GM18520 (cell line): ENCODE measurements around the gene SSH2.
"Not testable (repeated sequence)": the region's sequence is repeated elsewhere in the genome, so short reads cannot be mapped to it uniquely, and the experiment has no call there.

ENCODE experiments used
- ATAC-seq: cut with Tn5 transposase; IDR thresholded peaks from one replicate; pipeline ENCODE4 v1.9.1; 2021; ENCODE audit not compliant: unreplicated experiment

SSH2 gene

DNA sequence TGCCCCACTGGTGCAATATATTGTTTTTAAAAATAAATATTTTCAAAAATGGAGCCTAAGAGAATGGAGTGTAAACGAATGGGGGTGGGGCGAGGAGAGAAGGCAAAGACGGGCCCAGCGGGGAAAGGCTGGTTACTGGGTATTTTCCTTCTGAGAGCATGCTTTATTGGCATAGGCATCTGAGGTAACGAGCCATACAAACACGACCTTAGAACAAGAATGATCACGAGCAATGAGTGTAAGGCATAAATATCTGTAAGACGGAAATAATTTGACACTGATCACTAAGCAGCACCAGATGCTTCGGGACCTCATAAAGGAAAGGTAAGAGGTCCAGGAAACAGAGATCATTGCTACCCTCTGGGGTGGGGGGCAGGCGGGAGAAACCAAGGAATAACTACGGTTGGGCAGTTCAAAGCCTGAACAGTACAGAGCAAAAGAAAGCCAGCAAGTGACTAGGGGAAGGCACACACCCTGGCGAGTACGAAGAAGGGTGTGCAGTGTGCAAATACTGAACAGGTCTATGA, 959 bp downstream of the SSH2 start:
- ATAC-seq, result no peak

DNA sequence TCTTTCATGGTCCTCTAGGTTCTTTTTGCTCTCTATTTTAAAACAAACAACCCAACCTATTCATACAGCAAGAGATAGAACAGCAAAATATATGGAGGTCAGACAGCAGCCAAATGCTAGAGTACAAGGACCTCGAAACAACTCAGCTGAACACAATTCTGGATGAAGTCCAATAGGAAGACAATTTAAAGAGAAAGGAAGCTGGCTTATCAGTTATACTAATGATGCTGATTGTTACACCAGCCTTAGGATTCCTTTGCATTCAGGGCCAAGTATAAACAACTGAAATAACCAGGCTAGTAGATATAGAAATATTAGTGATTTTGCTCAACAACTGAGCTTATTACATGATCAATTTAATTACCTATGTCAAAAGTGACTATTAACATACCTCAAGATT, 2.5 kb downstream of the SSH2 start:
- ATAC-seq, result no peak

DNA sequence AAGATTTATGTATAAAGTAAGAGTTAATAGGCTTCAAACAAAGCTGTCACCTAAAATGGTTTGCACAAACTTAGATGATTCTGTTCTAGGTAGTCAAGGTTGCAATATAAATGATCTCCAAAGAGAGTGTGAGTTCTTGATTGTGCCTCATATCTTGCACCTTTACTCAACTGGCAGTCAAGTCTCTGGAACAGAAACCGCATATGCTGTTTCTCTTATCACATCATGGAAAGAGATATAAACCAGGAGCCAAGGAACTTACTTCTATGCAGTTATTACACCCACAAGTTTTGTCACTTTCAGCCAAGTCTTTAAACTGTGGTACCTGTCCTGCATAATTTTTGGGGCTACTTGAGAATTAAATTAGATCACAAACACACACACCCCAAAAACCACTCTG, 5.2 kb downstream of the SSH2 start:
- ATAC-seq, result no peak

DNA sequence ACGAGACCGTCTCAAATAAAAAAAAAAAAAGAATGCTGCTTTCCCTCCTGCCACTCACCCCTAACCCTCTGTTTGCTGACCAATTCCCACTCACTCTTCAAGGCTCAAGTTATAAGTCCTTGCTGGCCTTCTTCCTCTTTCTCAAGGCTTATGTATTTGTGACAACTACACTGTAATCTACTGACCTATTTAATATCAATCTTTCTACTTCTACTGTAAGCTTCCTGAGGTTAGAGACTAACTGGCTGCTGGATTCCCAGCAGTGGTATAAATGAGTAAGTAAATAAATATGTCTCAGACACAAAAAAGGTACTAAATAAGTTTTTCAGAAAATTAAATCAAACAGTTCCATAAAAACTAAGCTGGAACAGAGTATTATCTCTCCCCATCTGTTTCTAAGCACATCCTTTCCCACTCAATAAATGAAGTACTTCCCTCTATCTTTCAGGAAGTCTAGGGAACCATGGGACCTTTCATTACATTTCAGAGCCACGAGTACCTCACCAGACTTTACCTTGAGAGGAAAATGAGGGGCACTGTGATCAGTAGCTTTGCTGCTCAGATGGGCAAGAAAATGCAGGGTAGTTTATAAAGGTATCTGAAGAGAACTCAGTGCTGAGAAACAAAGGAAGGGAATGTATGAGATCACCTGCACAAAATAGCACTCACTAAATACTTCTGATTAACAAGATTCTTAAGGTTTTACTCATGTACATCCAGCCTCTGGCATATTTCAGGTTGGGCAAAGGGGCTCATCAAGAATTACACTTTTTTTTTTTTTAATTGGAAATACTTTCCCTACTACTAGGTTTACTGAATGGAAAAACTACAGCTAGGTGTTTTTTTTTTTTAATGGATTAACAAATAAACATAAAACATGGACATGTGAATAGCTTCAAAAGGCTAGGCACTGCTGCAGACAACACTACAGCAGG, 10.8 kb downstream of the SSH2 start:
- no peak for ATAC-seq

DNA sequence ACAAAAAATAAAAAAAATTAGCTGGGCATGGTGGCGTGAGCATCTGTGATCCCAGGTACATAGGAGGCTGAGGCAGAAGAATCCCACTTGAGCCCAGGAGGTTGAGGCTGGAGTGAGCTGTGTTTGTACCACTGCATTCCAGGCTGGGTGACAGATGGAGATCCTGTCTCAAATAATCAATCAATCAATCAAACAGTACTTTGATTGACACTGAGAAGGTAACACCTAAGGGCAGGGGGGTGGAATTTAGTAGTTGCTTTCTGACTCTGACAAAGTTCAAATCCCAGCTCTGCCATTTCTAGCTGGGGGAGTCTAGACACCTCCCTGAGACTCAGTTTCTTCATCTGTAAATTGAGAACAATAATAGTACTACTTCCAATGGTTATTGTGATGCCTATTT, 12.0 kb downstream of the SSH2 start:
- no peak for ATAC-seq

DNA sequence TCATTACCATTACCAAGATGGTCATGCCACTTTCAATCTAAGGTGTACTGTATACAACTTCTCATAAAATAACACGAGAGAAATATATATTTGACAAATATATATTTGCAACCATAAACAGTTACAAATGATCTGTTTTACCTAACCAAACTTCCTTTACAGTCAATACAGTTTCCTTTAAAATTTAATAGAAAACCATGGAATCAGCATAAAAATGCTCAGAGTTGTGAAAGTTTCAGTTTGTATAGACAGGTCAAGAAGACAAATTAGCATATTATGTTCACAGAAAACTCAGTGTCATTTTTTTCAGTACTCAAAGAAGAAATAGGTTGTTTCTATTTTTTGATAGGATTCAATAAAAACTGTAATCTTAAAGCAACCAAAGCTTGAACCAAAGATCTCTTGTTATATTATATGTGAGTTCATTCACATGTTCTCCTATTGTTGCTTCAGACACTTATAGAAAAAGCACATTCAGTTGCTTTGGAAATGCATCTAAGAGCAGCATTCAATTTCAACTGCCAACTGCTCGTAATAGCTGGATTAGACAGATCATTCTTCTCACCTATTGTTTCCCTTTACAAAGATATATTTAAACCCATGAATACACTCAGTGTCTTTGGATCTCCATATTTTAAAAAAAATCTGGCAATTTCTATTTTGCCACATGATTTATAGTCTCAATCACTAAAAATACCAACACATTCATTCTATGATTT, 15.1 kb downstream of the SSH2 start:
- ATAC-seq, result no peak

DNA sequence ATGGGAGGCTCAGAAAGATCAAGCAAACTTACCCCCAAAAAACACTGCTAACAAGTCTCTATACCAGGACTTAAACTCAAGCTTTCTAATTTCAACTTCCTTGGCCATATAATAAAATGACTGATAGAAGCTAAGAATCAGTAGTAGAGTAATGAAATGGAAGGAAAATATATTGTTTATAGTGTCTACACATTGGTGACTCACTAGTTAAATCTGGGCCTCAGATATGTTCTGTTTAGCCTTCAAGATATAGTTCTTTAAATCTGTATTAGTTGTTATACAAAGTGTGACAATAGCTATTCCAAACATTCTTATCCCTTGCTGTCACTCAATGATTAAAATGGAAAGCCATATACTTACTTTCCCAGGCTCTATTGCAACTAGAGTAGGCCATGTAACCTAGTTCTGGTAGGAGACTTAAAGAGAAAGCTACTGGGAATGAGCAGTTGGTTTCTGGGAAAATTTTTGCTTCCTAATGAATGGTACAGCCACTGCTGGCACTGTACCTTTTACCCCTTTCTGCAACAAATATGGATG, 18.3 kb downstream of the SSH2 start:
- no peak for ATAC-seq

DNA sequence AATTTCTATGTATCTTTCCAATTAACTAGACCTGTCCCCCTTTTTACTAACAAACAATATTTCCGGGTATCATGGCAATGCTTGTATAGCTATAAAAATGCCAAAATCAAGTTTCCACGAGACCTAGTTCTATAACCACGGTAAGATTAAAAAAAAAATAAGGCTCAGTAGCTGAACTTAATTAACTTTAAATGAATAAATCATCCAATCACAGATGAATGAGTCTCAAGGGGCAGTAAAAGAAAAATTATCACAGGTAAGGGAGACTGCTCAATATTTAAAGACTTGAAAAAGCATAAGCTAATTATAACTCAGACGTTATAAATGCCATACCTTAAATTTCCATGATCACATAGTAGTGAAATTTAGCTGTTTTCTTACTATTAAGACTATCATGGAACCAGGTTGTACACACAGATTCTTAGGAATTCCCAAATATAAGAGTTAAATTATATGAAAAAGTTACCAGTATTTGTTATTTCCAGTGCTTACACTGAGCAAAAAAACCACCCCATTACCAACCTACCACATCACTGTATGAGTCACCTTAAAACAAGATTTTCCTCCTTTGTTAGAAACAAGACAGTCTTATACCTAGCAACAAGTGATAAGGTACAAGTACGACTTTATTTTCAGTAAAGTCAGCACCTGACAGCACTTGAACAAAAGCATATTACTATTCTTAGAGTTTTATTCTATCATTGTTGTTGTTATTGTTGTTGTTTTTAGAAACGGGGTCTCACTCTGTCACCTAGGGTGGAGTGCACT, 20.6 kb downstream of the SSH2 start:
- no peak for ATAC-seq

DNA sequence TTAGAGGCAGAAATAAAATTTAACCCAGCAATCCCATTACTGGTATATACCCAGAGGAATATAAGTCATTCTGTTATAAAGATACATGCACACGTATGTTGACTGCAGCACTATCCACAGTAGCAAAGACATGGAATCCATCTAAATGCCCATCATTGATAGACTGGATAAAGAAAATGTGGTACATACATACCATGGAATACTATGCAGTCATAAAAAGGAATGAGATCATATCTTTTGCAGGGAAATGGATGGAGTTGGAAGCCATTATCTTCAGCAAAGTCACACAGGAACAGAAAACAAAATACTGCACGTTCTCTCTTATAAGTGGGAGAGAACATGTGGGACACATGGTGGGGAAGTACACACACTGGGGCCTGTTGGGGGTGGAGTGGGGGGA, 23.1 kb downstream of the SSH2 start:
- ATAC-seq, result no peak

DNA sequence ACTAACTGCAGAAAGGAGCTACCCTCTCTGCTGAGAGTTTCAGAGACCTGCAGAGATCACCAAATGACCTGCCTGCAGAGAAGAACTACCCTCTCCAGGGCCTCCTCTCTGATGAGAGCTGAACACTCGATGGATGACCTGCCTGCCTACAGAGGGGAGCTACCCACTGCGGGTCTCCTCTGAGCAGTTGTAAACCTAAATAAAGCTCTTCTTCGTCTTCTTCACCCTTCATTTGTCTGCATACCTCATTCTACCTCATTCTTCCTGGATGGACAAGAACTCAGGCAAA, 24.2 kb downstream of the SSH2 start:
- no peak for ATAC-seq

DNA sequence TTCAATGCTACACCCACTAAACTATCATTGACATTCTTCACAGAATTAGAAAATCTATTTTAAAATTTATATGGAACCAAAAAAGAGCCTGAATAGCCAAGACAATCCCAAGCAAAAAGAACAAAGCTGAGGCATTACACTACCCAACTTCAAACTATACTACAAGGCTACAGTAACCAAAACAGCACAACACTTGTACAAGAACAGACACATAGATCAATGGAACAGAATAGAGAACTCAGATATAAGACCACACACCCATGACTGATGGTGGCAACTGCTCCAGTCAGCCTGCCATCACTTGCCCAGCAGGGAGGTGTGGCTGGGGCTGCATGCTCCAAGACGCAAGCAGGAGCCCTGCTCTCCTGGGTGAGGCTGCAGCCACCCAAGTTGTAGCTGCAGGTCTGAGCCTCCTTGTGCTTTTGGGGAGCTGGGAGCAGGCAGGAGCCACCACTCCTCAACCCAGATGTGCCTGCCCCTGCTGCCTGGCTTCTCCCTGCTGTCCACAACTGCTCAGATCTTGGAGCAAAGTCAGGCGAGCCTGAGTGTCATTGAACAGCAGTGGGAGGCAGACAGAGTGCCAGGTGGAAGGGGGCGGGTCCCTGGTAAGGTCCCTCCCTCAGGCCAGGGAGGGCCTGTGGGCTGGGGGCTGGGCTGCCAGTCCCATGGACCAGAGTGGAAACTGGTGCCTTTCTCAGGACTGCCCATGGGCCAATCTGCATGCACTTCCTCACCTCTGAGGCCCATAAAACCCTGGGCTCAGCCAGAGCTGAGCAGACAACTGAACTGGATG, 24.7 kb downstream of the SSH2 start:
- no peak for ATAC-seq

DNA sequence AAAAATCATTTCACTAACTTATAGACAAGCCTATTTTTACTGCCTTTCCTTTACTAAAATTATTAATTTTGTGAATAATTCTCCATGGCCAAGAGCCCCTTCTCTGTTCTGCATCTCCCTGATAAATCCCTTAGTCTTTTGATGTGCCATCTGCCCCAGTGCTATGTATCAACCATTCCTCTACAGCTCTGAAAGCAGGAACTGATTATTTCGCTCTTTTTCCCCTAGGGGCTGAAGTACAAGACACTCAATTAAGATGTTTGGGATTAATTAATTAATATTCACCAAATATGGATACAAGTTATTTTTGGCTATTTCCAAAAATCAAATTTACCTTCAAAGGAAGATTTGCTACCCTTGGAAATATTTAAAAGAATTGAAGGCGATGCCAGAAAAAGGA, 26.6 kb downstream of the SSH2 start:
- ATAC-seq, result no peak

DNA sequence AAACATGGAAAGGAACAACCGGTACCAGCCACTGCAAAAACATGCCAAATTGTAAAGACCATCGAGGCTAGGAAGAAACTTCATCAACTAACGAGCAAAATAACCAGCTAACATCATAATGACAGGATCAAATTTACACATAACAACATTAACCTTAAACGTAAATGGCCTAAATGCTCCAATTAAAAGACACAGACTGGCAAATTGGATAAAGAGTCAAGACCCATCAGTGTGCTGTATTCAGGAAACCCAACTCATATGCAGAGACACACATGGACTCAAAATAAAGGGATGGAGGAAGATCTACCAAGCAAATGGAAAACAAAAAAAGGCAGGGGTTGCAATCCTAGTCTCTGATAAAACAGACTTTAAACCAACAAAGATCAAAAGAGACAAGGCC, 32.9 kb downstream of the SSH2 start:
- not testable (repeated sequence) for ATAC-seq

DNA sequence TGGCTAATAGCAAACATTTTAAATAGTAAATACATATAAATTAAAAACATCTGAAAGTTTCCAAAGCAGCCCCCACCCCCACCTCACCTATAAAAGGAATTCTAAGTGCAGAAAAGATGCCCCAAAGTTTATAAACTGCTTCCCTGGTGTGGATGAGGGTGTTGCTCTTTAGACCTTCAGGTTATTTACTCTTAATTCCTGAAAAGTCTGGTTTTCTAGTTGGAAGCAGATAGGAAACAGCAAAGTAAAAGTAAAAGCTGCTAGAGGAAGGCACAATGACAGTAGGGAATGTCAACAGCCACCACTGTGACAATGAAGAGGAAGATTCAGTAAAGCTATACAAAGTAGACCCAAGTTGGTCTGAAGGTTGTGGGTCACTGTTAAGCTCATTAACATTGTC, 37.8 kb downstream of the SSH2 start:
- ATAC-seq, result no peak

DNA sequence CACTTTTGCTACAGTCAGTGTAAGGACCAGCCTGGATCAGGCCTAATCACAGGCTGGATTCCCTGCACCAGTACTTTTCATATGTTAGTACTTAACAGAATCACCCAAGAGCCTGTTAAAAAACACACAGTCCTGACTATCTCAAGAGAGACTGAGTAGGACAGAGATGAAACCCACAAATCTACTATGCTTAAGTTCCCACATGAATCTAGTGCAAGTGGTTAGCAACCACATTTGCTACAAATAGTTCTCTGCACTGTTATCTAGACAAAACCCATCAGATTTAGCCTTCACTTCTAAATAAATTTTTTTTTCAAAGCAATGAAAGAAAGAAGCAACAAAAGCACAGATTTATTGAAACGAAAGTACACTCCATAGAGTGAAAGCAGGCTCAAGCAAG, 38.9 kb downstream of the SSH2 start:
- ATAC-seq, result no peak

DNA sequence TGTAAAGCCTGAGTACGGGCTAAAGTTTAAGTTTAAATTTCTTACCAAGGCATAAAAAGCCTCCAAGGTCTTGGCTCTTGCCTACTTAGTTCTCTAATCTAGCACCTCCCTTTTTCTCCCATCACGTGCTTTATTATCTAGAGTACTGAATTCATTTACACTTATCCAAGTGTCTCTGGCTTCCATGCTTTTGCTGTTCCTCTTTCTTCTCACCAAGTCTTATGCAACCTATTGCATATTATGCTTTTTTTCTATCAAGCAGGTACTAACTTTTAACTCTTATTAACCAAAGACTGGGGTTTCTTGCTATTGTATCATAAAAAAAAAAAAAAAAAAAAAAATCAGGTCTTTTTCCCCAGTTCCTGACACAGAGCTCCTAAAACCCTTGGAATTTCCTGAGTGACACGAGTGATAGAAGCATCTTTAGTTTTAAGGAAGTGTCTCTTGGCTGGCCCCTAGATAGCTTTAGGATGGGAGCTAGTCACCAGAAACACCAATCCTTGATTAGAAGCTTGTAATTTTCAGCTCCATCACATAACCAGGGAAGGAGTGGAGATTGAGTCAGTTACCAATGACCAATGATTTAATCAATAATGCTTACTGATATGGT, 44.9 kb downstream of the SSH2 start:
- no peak for ATAC-seq

DNA sequence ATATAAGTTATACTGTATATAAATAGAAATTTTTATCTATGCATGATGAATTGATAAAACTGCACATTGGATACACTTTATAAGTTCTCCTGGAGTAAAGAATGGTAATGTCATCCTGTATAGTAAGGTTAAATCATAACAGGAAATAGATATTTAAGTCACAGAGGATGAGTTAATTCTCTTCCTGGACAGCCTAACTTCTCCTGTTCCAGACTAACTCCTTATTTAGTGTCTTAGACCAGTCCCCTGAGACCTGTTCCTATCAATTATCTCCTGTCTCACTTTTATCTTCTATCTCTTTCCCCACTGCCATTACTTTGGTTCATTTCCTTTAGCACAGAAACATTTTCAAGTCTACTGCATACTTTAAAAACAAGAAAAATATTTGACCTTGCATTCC, 46.5 kb downstream of the SSH2 start:
- no peak for ATAC-seq

DNA sequence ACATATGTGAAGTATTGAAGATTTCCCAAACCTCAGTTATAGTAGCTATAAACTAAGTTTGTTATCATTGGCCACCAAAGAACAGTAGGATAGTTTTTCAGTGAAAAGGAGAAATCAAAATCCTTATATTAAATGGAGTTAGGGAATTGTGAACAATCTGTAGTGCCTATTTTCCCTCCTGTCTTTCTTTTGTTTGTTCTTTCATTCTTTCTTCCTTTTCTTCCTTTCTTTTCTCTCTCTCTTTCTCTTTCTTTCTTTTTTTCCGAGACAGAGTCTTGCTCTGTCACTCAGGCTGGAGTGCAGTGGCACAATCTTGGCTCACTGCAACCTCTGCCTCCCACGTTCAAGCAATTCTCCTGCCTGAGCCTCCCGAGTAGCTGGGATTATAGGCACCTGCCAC, 48.8 kb downstream of the SSH2 start:
- no peak for ATAC-seq

DNA sequence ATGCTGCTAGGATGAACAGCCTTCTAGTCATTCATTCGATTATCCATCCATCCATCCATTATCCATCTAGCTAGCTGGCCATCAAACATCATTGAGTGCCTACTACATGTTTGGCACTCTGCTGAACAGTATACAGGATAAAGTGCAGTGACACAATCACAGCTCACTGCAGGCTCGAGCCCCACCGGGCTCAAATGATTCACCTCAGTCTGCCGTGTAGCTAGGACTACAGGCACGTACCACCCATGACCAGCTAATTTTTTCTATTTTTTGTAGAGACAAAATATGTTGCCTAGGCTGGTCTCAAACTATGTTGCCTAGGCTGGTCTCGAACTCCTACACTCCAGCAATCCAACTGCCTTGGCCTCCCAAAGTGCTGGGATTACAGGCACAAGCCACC, 50.0 kb downstream of the SSH2 start:
- no peak for ATAC-seq

DNA sequence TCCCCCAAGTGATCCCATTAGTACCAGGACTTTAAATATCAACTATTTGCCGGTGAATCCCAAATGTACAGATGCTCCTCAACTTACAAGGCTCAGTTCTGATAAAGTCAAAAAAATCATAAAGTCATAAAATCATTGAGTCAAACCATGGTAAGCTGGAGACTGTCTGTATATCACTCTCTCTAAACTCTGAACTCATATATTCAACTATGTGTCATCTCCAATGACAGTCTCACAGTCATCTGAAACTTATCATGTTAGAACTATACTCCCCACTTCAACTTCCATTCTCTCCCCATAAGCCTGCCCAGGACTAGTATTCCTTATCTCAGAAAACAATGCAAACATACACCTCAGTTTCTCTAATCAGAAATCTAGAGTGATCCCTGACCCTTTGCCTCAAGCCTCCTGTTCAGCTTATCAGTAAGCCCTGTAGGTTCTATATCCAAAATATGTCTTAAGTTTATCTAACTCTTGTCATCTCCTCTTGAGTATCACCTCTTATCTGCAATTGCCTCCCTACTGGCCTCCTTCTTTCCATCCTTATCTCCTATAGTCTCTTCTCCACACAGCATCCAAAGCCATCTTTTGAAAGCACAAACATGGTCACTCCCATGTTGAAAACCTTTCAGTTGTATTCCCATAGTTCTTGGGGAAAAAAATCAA, 55.0 kb downstream of the SSH2 start:
- ATAC-seq, result no peak
